Pons (tissue), 1 donor: Measurements from ENCODE around the gene CNTNAP2.
"Not testable (repeated sequence)": the region's sequence is repeated elsewhere in the genome, so short reads cannot be mapped to it uniquely, and the experiment has no call there.

Experiments
- DNase-seq: peaks from one replicate; pipeline ENCODE4 v3.0.0-alpha.2; 2016; ENCODE audit warnings: low spot score

Gene CNTNAP2

GRCh38 chr7:147771344-147771743 is 1654.7 kb downstream of the CNTNAP2 start:
- peak; percentile 94 for DNase-seq

- no peak for DNase-seq
Measured at GRCh38 chr7:147774461-147774860, 1657.9 kb downstream of the CNTNAP2 start.

- DNase-seq, result peak; percentile 67
Measured at GRCh38 chr7:147775516-147776284, 1659.1 kb downstream of the CNTNAP2 start.

GRCh38 chr7:147777309-147777708 is 1660.7 kb downstream of the CNTNAP2 start:
- DNase-seq, result no peak

- no peak for DNase-seq
Measured at GRCh38 chr7:147779949-147780348, 1663.3 kb downstream of the CNTNAP2 start.

DNA sequence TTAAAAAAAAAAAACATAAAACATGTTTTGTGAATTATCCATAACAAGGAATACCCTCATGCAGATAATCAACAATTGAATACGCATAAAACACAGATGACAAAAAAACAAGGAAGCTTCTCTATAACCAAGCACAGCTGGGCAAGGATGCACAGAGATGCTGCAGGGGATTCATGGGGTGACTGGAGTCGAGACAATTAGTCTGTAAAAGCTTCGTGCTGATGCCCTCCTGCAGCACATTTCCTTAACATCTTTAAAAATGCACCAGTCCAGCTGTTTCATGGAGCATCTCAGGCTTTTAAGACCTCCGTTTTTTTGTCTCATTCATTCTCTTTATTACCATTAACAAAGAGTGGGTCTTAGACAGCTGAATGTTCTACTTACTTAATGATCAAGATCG is 1680.0 kb downstream of the CNTNAP2 start:
- DNase-seq, result no peak

GRCh38 chr7:147798001-147798400 is 1681.4 kb downstream of the CNTNAP2 start:
- no peak for DNase-seq

DNA sequence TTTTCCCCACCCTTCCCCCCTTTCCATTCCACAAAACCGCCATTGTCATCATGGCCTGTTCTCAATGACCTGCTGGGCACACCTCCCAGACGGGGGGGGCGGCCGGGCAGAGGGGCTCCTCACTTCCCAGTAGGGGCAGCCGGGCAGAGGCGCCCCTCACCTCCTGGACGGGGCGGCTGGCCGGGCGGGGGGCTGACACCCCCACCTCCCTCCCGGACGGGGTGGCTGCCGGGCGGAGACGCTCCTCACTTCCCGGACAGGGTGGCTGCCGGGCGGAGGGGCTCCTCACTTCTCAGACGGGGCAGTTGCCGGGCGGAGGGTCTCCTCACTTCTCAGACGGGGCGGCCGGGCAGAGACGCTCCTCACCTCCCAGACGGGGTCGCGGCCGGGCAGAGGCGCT is 1685.2 kb downstream of the CNTNAP2 start:
- DNase-seq, result not testable (repeated sequence)

DNA sequence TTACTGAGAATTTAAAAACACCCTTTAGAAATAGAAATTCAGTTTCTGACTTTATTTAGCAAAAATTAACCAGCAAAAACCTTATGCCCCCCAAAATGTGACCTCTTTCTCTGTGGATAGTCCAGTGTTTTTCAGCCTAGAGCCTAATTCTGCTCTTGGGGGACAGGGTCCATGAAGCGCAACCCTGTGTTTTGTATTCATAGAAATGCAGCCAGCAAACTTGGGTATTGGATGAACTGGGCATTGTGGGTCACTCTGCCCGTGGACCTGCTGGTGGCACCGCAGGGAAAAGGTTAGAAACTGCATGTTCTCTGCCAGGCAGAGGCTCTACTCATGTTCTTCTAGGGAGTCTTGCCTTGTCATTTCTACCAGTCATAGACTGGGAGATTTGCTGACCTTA is 1686.5 kb downstream of the CNTNAP2 start:
- no peak for DNase-seq

DNA sequence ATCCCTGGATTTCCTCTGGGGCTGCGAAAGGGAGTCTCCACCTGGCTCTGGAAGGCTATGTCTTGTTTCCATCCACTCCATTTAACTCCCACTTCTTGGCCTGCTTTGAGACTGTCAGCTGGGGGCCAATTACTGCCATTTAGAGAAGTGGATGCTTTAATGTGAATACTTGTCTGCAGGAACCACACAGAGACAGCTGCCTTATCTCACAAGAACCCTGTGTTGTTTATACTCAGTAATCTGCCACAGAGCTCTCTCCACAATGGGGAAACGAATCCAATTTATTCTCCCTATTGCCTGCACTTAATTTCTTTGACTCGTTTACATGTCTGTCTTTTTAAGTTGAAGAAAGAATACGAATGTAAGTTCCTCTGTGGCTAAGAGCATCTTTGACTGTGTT is 1687.0 kb downstream of the CNTNAP2 start:
- DNase-seq, result no peak

GRCh38 chr7:147804032-147804431 is 1687.4 kb downstream of the CNTNAP2 start:
- no peak for DNase-seq

- DNase-seq, result no peak
Measured at GRCh38 chr7:147805996-147806576, 1689.5 kb downstream of the CNTNAP2 start.

DNA sequence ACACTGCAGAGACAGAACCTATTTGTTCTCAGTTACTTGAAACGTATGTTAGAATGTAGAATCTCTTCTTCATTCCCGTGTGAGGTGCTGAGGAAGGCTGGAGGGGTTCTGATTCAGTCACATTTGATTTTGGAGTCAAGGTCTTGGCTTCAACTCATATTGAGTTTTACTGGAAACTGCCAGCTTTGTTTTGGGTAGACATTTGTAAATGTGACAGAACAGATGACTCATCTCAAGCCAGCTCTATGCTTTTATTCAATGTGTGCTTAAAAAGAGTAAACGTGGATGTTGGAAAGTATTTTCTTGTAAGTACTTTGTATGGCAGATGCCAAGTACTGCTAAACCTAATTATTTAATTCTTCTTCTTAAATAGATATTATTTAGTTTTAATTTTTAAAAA is 1693.2 kb downstream of the CNTNAP2 start:
- no peak for DNase-seq

DNA sequence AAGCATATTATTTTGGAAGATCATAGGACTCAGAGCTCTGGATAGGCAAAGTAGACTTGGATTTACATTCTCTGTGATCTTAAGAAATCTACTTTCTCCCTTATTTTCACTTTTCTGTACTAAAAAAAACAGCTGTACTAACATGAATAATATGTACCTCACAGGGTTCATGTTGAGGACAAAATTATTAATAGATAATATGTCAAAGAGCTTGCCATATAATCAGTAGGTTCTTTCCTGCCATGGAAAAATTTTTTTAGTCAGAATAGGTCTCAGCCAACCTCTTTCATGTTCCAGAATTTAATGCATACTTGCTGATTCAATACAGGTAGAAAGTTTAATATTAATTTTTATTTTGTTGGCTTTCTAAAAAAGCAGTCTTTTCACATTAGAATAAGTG is 1693.7 kb downstream of the CNTNAP2 start:
- no peak for DNase-seq

DNA sequence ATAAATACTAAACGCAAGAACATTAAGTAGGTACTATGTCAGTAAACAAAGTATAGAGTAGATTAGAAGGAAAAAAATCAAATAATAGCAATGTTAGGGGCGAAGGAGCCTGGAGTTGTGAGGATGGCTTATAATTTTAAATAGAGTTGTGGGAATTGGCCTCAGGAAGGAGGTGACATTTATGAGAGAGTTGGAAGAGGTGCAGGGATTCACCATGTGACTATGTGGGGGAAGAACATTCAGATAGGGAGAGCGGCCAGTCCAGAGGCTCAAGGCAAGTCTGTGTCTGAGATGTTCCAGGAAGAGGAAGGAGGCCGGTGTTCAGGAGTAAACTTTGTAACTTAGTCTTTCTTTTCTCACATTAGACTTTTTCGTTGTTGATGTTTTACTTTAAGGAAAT is 1695.3 kb downstream of the CNTNAP2 start:
- DNase-seq, result no peak

- no peak for DNase-seq
Measured at GRCh38 chr7:147813316-147813715, 1696.7 kb downstream of the CNTNAP2 start.

DNA sequence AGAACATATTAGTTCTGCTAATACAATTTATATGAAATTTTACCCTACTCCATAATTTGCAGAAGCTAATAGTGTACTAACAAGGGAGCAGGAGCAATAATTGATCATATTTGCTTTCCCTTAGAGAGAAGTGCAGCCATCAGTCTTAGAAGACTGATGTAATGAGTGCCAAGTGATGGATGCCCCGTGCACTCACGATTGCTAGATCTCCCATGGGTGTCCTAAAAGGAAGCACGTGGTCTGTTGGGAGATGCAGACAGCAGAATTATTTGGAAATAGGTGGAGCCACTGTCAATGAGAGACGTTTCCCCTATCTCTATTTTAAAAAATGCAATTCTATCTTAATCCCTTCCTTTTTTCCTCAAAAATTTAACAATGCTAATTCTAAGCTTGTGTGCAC is 1701.7 kb downstream of the CNTNAP2 start:
- no peak for DNase-seq

- no peak for DNase-seq
Measured at GRCh38 chr7:147824671-147825070, 1708.1 kb downstream of the CNTNAP2 start.

DNA sequence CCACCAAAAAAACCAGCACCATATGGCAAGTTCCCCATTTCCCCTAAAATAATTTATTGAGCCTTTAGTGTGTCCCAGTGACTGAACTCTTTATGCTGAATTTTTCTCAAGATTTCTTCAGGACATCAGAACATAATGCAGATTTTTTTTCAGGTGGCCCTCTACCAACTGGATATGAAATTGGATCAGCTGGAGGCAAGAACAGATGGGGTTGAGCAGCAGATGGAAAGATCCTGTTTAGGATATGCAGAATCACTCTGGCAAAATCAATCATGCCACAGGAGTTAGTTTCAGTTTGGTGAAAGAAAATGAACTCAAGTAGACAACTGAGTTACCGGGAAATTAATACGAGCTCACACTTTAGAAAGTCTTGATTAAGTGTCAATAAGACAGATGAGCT is 1712.4 kb downstream of the CNTNAP2 start:
- DNase-seq, result no peak

DNA sequence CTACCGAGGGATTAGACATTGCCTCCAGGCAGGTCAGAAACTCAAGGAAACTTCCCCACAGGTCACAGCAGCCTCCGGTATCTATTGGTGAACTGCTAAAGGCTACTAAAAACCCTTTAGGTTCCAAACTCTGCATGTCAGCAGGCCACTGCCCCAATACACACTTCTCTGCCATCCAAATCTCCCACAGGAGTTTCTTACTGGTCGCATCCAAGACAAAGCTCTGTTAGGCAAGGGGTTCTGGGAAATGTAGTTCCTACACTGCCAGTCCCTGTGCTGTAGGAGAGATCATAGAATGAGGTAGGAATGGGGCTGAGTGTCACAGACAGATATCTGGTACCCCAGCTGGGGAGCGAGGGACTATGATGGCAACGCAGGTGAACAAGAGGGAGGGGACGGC is 1717.0 kb downstream of the CNTNAP2 start:
- DNase-seq, result no peak

DNA sequence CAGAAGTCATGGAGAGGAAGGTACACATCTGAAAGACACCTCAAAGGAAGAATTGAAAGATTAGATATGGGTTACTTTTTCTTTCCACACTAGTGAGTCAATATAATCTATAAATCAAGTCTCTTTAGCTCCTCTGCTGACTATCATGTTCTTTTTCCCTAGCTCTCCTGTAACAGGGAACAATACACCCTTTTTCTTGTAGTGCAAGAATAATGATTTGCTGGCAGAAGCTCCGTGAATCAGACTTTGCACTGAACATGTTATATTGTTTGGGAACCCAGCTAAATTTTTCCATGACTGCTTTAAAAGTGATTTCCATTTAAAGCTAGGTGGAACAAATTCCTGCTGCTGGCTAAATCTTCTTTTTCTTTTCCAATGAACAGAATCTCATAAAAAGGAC is 1717.4 kb downstream of the CNTNAP2 start:
- DNase-seq, result peak; percentile 82

DNA sequence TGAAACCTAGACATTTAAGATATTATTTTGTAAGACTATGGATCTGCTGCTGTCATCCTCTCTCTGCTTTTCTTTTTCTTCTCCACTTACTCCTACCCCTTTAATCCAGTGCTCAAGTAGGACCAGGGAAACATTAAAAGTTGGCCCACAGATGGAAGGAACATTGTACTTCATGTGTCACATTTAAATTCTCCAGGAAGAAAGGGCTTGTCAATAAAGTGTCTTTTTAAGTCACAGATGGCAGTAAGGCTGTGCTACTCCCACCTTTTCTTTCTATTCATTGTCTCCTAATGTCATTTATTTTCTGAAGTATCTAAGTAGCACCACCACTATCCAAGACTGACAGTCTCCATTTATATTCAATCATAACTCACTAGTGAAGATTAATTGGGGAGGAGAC is 1736.2 kb downstream of the CNTNAP2 start:
- no peak for DNase-seq

DNA sequence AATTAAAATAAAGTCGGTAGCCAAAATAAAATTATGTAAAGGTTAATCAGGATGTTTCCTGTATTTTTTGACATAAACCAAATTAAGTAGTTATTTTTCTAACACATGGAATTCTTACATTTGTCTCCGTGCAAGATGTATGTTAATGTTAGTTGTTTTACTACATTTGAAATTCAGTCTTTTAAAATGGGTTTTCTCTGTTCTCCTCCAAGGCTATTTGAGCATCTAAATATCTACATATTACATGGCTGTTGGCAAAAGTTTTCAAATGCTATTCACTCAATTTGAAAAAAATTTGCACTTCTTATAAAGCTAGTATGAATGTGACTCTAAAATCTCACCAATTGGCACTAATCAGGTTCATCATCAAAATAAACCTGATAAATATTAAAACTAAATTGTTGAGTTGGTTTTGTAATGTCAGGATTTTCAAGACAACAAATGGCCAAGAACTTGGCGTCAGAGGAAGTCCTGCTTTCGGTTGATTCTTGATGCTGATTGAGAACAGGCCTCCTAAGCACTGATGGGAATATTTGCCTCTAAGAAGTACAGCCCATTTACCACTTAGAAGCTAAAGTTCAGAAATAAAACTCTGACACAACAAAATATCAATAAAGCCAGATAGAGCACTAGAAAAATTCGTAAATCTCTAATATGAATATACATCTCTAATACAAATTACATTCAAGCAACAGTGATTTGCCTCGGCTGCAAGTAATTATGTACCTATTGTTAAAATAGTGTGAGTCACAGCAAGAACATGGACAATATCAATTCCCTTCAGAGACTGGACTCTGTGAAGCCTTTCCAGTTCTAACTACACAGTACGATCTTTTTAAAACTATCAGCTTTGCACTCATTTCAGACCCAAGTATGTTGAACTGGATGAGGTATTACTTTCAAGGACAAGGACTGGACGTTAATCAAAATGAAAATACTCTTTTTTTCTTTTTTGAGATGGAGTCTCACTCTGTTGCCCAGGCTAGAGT is 1740.8 kb downstream of the CNTNAP2 start:
- DNase-seq, result no peak
